Suprapubic skin (tissue), 4 donors: ENCODE measurements around the gene TEKTIP1.

ENCODE experiments used
- CTCF ChIP-seq, 2 donors: fragments of 200-600 bp in 1 of 2; fragments of 450-650 bp in 1 of 2; sonication (generic) in 1 of 2; IDR thresholded peaks; one replicate each; pipeline ENCODE4 v1.5.1; 2016 to 2019; ENCODE audit warnings: antibody characterized with exemption in 2 of 2, mild to moderate bottlenecking in 1 of 2, moderate library complexity in 1 of 2
- POLR2A ChIP-seq, 2 donors: fragments of 450-650 bp; IDR thresholded peaks; one replicate each; pipeline ENCODE4 v1.6.1; 2017; ENCODE audit warnings: antibody characterized with exemption in 2 of 2, mild to moderate bottlenecking in 2 of 2, moderate library complexity in 2 of 2
- POLR2AphosphoS5 ChIP-seq, 3 donors: sonication (generic); formaldehyde crosslinking; IDR thresholded peaks; one replicate each; pipeline ENCODE4 v1.6.1; 2017; ENCODE audit warnings: antibody characterized with exemption in 3 of 3

- TF ChIP-seq CTCF (IDR thresholded peaks at IDR 0.05) (no peak), POLR2A (IDR thresholded peaks at IDR 0.05) (no peak), POLR2AphosphoS5 (IDR thresholded peaks at IDR 0.05) (no peak)
Observed at GRCh38 chr19:3578390-3578789, 39.4 kb downstream of the TEKTIP1 start.
